CMK (cell line): ENCODE measurements around the gene LCA5.
"Not testable (repeated sequence)": the region's sequence is repeated elsewhere in the genome, so short reads cannot be mapped to it uniquely, and the experiment has no call there.

Experiments used
- DNase-seq: peaks from one replicate; pipeline ENCODE4 v3.0.0-alpha.2; 2010; ENCODE audit warnings: low read depth

The LCA5 gene

GRCh38 chr6:79538106-79538971 lies 1.1 kb upstream of the LCA5 start:
- DNase-seq: no peak

- no peak for DNase-seq
Measured at GRCh38 chr6:79536585-79536953, 661 bp downstream of the LCA5 start.

GRCh38 chr6:79529567-79529966 lies 7.7 kb downstream of the LCA5 start:
- not testable (repeated sequence) for DNase-seq

DNA sequence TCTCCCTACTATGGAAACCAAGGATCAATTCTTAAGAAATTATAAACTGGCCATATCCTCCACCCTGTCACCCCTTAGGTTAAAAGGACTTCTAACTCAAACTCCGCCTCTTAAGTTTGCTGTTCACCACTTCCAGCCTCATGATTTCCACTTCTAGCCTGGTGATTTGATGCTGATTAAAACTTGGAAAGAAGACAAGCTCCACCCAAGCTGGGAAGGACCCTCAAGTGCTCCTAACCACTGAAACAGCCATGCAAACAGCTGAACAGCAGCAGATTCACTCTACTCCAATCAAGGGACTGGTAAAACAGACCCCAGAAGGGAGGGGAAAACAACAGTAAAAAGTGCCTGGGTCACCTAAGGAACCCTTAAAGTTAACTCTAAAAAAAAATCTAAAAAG lies 10.3 kb downstream of the LCA5 start:
- no peak for DNase-seq

- no peak for DNase-seq
Measured at GRCh38 chr6:79525272-79526100, 11.7 kb downstream of the LCA5 start.

DNA sequence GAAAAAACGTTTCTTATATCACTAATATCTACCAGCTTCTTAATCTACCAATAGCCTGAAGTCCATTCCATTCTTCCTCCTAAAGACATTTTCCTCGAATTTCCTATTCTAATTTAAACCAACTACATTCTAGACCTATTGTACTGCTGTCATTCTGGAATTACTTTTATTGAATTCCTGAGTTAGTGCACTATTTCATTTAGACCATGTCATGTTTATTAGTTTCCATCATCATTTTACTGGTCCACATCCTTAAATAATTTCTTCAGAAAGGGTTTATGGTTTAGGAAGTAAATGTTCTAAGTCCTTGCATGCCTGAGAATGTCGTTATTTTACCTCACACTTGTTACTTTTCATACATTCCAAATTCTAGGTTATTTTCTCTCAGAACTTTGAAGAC lies 13.2 kb downstream of the LCA5 start:
- no peak for DNase-seq

DNA sequence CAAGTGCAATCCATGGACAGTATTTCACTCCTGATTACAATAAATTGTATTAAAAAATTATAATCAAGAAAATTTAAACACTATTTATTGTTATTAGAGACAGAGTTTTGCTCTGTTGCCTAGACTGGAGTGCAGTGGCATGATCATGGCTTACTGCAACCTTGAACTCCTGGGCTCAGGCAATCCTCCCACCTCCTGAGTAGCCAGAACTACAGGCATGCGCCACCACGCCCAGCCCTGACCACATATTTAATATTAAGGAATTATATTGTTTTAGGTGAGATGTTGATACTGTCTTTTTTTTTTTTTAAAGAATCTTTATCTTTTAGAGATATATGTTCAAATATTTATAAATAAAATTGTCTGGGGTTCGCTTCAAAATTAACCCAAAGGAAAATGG lies 14.6 kb downstream of the LCA5 start:
- no peak for DNase-seq

DNA sequence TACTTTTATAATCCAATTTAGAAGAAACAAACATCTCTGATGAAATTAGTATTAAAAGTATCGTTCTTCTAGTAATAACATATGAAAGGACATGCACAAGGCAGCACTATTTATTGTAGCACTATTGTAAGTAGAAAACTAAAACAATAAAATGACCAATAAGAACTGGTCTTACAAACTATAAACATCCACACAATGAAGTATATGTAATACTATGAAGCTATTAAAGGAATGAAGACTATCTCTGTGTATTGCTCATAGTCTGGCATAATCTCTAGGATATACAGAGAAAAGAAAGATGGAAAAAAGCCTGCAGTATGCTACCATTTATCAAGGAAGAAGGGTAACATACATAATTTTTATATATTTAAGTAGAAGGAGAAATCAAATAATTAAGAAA lies 16.7 kb downstream of the LCA5 start:
- no peak for DNase-seq

DNA sequence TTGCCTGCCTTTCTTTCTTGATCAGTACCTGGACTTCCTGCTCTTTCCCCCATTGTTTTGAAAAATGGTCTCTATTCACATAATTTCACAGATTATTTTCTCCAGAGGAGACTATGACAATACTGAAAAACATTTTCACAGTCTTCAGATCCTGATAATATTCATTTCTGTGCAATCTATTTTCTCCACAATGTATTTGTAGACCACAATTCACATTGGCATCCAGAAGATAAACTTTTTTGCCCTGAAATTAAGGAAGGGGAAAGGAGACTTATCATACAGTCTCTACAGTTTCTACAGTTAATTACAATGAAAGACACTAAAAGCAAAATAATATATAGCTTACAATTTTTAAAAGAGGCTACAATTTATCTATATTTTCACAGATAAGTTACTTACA lies 18.4 kb downstream of the LCA5 start:
- peak; percentile 32 for DNase-seq

DNA sequence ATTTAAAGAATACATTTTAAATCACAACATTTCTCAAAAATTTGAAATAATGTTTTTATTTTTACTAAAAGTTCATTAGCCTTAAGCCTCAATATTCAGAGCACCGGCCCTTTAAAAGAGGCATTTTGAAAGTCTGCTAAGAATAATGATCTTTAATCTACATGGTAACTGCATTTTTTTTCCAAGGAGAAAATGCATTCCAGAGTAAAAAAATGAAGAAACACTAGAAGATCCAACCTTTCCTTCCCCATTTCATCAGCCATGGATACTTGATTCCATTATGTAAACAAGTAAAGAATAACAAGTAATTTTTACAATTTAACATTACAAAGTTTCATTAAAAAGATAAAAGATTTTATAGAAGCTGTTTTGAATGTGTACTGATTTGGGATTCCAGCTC lies 21.8 kb downstream of the LCA5 start:
- no peak for DNase-seq

DNA sequence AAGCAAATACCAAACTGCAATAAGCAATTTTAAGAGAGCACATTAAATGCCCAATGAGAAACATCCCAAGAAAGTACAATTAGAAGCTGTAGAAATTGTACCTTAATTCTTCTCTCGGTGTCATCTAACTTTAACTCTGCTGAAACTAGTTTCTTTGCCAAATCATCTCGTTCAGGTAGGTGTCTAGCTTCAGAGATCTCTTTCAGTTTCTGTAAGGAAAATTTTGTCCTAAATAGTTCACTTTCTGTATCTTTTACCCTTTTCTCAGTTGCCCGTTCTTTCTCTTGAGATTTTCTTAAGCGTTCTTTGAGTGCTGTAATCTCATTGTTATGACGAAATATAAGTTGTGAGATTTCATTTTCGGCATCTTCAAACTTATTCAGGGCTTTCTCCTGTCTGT lies 24.1 kb downstream of the LCA5 start:
- no peak for DNase-seq

GRCh38 chr6:79512014-79512413 lies 25.2 kb downstream of the LCA5 start:
- DNase-seq: no peak

DNA sequence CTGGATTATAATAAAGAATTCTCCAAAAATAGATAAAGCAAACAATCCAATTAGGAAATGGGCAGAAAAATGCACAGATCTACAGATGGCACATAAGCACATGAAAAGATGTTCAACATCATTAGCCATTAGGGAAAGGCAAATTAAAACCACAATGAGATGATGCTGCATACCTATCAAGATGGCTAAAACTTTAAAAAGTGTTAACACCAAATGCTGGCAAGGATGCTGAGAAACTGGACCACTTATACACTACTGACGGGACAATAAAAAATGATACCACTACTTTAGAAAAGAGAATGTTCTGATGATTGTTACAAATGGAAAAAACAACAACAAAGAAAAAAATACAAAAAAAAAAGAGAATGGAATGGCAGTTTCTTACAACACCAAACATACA lies 26.5 kb downstream of the LCA5 start:
- no peak for DNase-seq

- no peak for DNase-seq
Measured at GRCh38 chr6:79506251-79506650, 31.0 kb downstream of the LCA5 start.

- DNase-seq: no peak
Measured at GRCh38 chr6:79504372-79504771, 32.9 kb downstream of the LCA5 start.

- no peak for DNase-seq
Measured at GRCh38 chr6:79498842-79499241, 38.4 kb downstream of the LCA5 start.

GRCh38 chr6:79495246-79495645 lies 42.0 kb downstream of the LCA5 start:
- no peak for DNase-seq

DNA sequence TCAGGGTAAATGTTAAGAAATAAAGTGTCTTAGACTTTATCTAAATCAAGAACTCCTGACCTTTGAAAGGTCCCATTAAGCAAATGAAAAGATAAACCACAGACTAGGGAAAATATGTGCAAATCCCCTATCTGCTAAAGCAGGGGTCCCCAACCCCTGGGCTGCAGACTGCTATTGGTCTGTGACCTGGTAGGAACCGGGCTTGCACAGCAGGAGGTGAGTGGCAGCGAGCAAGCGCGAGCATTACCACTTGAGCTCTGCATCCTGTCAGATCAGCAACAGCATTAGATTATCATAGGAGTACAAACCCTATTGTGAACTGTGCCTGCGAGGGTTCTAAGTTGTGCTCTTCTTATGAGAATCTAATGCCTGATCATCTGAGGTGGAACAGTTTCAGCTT lies 42.4 kb downstream of the LCA5 start:
- DNase-seq: peak; percentile 32

DNA sequence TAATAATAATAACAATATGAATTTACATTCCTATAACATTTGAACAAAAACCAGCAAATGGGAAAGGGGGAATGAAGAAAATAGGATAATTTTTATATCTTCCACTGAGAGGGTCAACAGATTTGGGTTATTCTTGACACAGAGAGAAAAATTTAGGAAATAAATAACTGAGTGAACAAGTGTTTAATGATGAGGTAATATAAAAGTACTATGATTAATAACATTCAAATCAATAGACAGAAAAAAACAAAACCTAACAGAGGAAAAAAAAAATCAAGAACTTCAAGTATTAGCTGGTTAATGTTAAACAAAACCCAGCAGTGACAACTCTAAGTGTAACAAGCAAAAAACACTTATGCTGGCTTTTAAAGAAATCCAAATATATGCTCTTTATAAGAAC lies 66.5 kb downstream of the LCA5 start:
- DNase-seq: no peak

DNA sequence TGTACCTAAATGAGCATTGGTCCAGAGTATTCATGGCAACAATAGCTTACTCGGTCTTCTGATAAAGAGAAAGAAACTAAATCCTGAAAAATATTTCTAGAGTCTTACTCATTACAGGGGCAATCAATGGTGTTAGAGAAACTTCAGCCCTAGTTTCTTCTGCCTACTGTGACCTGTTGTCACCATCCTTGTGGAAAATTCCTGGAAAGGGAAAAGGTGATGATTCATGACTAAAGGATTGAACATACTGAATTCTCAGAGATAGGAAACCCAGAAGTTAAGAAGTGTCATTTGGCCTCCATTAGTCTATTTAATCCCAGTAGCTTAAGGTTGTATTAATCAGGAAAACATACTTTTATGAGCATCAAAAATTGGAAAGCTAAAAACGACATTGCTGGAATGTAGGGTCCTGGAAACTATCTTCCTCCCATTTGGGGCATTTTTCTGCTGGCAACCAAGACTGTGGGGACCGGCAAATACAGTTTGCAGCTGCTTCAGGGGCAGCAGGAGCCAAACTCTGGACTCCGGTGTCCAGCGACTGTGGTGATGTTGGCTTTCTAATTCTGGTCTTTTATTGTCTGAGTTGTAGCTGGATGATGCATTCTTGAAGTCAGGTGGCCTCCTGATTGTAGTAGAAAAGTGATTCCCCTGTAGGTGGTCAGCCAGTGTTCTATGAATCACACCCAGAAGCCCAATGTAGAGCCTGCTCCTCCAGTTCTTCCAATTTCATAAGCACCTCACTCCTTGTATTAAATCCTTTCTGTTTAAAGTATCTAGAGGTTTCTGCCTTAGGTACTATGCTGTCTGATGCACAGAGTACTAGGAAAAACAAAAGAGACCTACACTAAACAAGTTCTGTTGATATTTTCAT lies 67.6 kb downstream of the LCA5 start:
- DNase-seq: no peak

GRCh38 chr6:79468587-79468986 lies 68.6 kb downstream of the LCA5 start:
- DNase-seq: no peak

DNA sequence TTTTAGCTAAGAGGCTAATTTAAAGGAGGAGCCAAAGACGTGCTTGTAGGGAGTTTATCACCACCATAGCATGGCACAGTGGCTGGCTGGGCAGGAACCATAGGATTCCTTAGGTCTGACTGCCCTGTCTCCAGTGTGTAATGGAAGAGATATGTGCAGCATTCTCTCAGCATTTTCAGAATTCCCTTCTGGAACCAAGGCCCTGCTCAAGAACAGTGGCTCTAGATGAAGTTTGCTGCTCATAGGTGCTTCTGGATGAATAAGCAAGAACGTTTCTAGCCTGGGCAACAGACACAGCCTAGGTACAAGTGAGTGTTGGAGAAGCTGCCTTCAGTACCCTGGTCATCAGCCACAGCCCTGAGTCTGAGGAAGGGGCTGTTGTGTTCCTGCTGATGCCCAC lies 69.1 kb downstream of the LCA5 start:
- DNase-seq: no peak
